ENCODE results near the gene TBC1D10A.
A peak's percentile ranks its signal among the peaks of the same experiment; 100 is the strongest.

The TBC1D10A gene

GRCh38 chr22:30305906-30306626, 20.7 kb downstream of the TBC1D10A start:
- Mint-ChIP-seq H3K9me3 (no peaks in the 10 kb centered on the region), H3K36me3 (ENCODE audit: low read depth) (peaks cover 45% of the 10 kb centered on the region), H3K27ac (peak overlapping the region; percentile 91), H3K4me1 (ENCODE audit: low read depth) (peaks cover 88% of the 10 kb centered on the region), H3K4me3 (peak overlapping the region; percentile 77), H3K27me3 (ENCODE audit: low read depth) (no peaks in the 10 kb centered on the region)

GRCh38 chr22:30305519-30305905, 21.2 kb downstream of the TBC1D10A start:
- Mint-ChIP-seq H3K9me3 (no peaks in the 10 kb centered on the region), H3K4me1 (ENCODE audit: low read depth) (peaks cover 85% of the 10 kb centered on the region), H3K27ac (peak overlapping the region; percentile 91), H3K36me3 (ENCODE audit: low read depth) (peaks cover 39% of the 10 kb centered on the region), H3K27me3 (ENCODE audit: low read depth) (no peaks in the 10 kb centered on the region), H3K4me3 (peak overlapping the region; percentile 77)

- no peaks in the 10 kb centered on the region for H3K9me3 Mint-ChIP-seq
- peaks cover 35% of the 10 kb centered on the region for H3K36me3 Mint-ChIP-seq (ENCODE audit: low read depth)
- peak overlapping the region; percentile 91 for H3K27ac Mint-ChIP-seq
- H3K4me3 Mint-ChIP-seq, result peak overlapping the region; percentile 77
- H3K27me3 Mint-ChIP-seq (ENCODE audit: low read depth), result no peaks in the 10 kb centered on the region
- H3K4me1 Mint-ChIP-seq (ENCODE audit: low read depth), result peaks cover 77% of the 10 kb centered on the region
Measured at GRCh38 chr22:30304495-30305244, 22.1 kb downstream of the TBC1D10A start.

GRCh38 chr22:30302810-30303138, 24.0 kb downstream of the TBC1D10A start:
- Mint-ChIP-seq H3K4me3 (peak overlapping the region; percentile 65), H3K36me3 (ENCODE audit: low read depth) (peaks cover 44% of the 10 kb centered on the region), H3K9me3 (no peaks in the 10 kb centered on the region)

GRCh38 chr22:30301995-30302809, 24.5 kb downstream of the TBC1D10A start:
- Mint-ChIP-seq H3K27ac (peak overlapping the region; percentile 91), H3K27me3 (ENCODE audit: low read depth) (no peaks in the 10 kb centered on the region), H3K4me1 (ENCODE audit: low read depth) (peaks cover 66% of the 10 kb centered on the region), H3K36me3 (ENCODE audit: low read depth) (peaks cover 44% of the 10 kb centered on the region), H3K9me3 (no peaks in the 10 kb centered on the region), H3K4me3 (peak overlapping the region; percentile 65)

More at GRCh38 chr22:30302810-30303138, 24.0 kb downstream of the TBC1D10A start:
- Mint-ChIP-seq H3K27ac (peak overlapping the region; percentile 91), H3K27me3 (ENCODE audit: low read depth) (no peaks in the 10 kb centered on the region), H3K4me1 (ENCODE audit: low read depth) (peaks cover 68% of the 10 kb centered on the region)

- H3K27me3 Mint-ChIP-seq (ENCODE audit: low read depth), result no peaks in the 10 kb centered on the region
- H3K4me1 Mint-ChIP-seq (ENCODE audit: low read depth), result peaks cover 47% of the 10 kb centered on the region
- H3K9me3 Mint-ChIP-seq, result no peaks in the 10 kb centered on the region
- no peak overlapping the region for H3K27ac Mint-ChIP-seq
- H3K4me3 Mint-ChIP-seq, result no peak overlapping the region
- peaks cover 48% of the 10 kb centered on the region for H3K36me3 Mint-ChIP-seq (ENCODE audit: low read depth)
Measured at GRCh38 chr22:30299322-30299721, 27.4 kb downstream of the TBC1D10A start.

GRCh38 chr22:30297991-30298701, 28.6 kb downstream of the TBC1D10A start:
- Mint-ChIP-seq H3K27ac (peak overlapping the region; percentile 18), H3K9me3 (no peaks in the 10 kb centered on the region), H3K27me3 (ENCODE audit: low read depth) (no peaks in the 10 kb centered on the region), H3K4me3 (no peak overlapping the region), H3K36me3 (ENCODE audit: low read depth) (peaks cover 49% of the 10 kb centered on the region), H3K4me1 (ENCODE audit: low read depth) (peaks cover 37% of the 10 kb centered on the region)

GRCh38 chr22:30297276-30297990, 29.3 kb downstream of the TBC1D10A start:
- Mint-ChIP-seq H3K4me1 (ENCODE audit: low read depth) (peaks cover 30% of the 10 kb centered on the region), H3K36me3 (ENCODE audit: low read depth) (peaks cover 46% of the 10 kb centered on the region), H3K4me3 (no peak overlapping the region), H3K27me3 (ENCODE audit: low read depth) (no peaks in the 10 kb centered on the region), H3K27ac (peak overlapping the region; percentile 14), H3K9me3 (no peaks in the 10 kb centered on the region)

GRCh38 chr22:30296833-30297232, 29.9 kb downstream of the TBC1D10A start:
- Mint-ChIP-seq H3K27me3 (ENCODE audit: low read depth) (no peaks in the 10 kb centered on the region), H3K4me1 (ENCODE audit: low read depth) (peaks cover 25% of the 10 kb centered on the region), H3K27ac (peak overlapping the region; percentile 72), H3K36me3 (ENCODE audit: low read depth) (peaks cover 42% of the 10 kb centered on the region), H3K4me3 (no peak overlapping the region), H3K9me3 (no peaks in the 10 kb centered on the region)

GRCh38 chr22:30296324-30296723, 30.4 kb downstream of the TBC1D10A start:
- Mint-ChIP-seq H3K9me3 (no peaks in the 10 kb centered on the region), H3K27me3 (ENCODE audit: low read depth) (no peaks in the 10 kb centered on the region), H3K36me3 (ENCODE audit: low read depth) (peaks cover 40% of the 10 kb centered on the region), H3K4me3 (no peak overlapping the region), H3K27ac (peak overlapping the region; percentile 72), H3K4me1 (ENCODE audit: low read depth) (peaks cover 20% of the 10 kb centered on the region)

GRCh38 chr22:30295576-30295975, 31.2 kb downstream of the TBC1D10A start:
- Mint-ChIP-seq H3K27ac (peak overlapping the region; percentile 9), H3K4me3 (no peak overlapping the region), H3K9me3 (no peaks in the 10 kb centered on the region), H3K36me3 (ENCODE audit: low read depth) (peaks cover 37% of the 10 kb centered on the region), H3K4me1 (ENCODE audit: low read depth) (peaks cover 18% of the 10 kb centered on the region), H3K27me3 (ENCODE audit: low read depth) (no peaks in the 10 kb centered on the region)

GRCh38 chr22:30294830-30295229, 31.9 kb downstream of the TBC1D10A start:
- Mint-ChIP-seq H3K27ac (no peak overlapping the region), H3K9me3 (no peaks in the 10 kb centered on the region), H3K27me3 (ENCODE audit: low read depth) (no peaks in the 10 kb centered on the region), H3K4me3 (no peak overlapping the region), H3K36me3 (ENCODE audit: low read depth) (peaks cover 37% of the 10 kb centered on the region), H3K4me1 (ENCODE audit: low read depth) (peaks cover 25% of the 10 kb centered on the region)

GRCh38 chr22:30294066-30294465, 32.7 kb downstream of the TBC1D10A start:
- no peaks in the 10 kb centered on the region for H3K27me3 Mint-ChIP-seq (ENCODE audit: low read depth)
- H3K4me1 Mint-ChIP-seq (ENCODE audit: low read depth), result peaks cover 27% of the 10 kb centered on the region
- H3K27ac Mint-ChIP-seq, result no peak overlapping the region
- no peaks in the 10 kb centered on the region for H3K9me3 Mint-ChIP-seq
- peaks cover 34% of the 10 kb centered on the region for H3K36me3 Mint-ChIP-seq (ENCODE audit: low read depth)
- H3K4me3 Mint-ChIP-seq, result no peak overlapping the region

Data from T-helper 1 cell treated with Interleukin-12 subunit alpha and Interleukin-12 subunit beta and Interleukin-4 antibody, amounts not matched to agents 30 μg/mL and 1 μg/mL, for 36 hours (primary cell).